Measurements from ENCODE around the gene THOC1. TPM values are rescaled to one million over a fixed set of nuclear protein-coding genes. Genes with fewer than 3 reads are reported as not detected.
A peak's percentile ranks its signal among the peaks of the same experiment; 100 is the strongest.

The THOC1 gene
- total and polyA plus RNA-seq, 2 of the 4 experiments (the other 2 are of a cell fraction): 13.3 to 15.8 TPM

- no TSS peak for BruUV-seq (replicated peaks)
- Histone ChIP-seq H4K91ac (ENCODE audit: insufficient read depth, low read depth, low read length) (no peak overlapping the region), H3K27me3 (ENCODE audit: control insufficient read depth, insufficient read depth, low read length) (no peaks in the 10 kb centered on the region), H3K9me1 (ENCODE audit: insufficient read depth, low read length) (no peaks in the 10 kb centered on the region), H2BK5ac (ENCODE audit: low read depth, low read length, poor library complexity, severe bottlenecking) (no peak overlapping the region), H3K79me1 (ENCODE audit: low read depth in 1 of 2, low read length in 2 of 2) (peaks cover 17 to 18% of the 10 kb centered on the region in 2 experiments), H4K5ac (ENCODE audit: low read depth, low read length) (no peak overlapping the region; the same call in 1 of the 2 replicates), H2AK9ac (replicated peaks; ENCODE audit: low read depth, low read length, poor library complexity) (no peak overlapping the region), H2AFZ (replicated peaks; ENCODE audit: low read length, poor library complexity) (no peak overlapping the region), H4K20me1 (ENCODE audit: insufficient read depth, low read length) (peaks cover 3% of the 10 kb centered on the region; the same call in 1 of the 2 replicates), H3K56ac (ENCODE audit: extremely low read depth, insufficient read depth, low read length) (no peak overlapping the region), H3K9ac (ENCODE audit: low read depth, low read length) (no peak overlapping the region), H3K36me3 (ENCODE audit: control insufficient read depth, insufficient read depth, low read length) (peaks cover 28% of the 10 kb centered on the region), H3K4me2 (ENCODE audit: low read depth, low read length) (no peak overlapping the region), H2BK120ac (ENCODE audit: low read depth, low read length) (no peak overlapping the region), H3K14ac (replicated peaks; ENCODE audit: low read depth, low read length) (no peak overlapping the region), H4K8ac (ENCODE audit: low read depth in 2 of 2, low read length in 2 of 2) (no peak overlapping the region; a peak in 1 of 4 replicates), H3K18ac (ENCODE audit: low read depth, low read length) (no peak overlapping the region), H3K4me1 (ENCODE audit: control insufficient read depth, insufficient read depth, low read length) (no peaks in the 10 kb centered on the region; the same call in 1 of the 2 replicates), H3K23ac (ENCODE audit: low read depth, low read length) (no peak overlapping the region), H2BK20ac (ENCODE audit: low read depth, low read length) (no peak overlapping the region), H3K27ac (ENCODE audit: insufficient read depth, low read length) (no peak overlapping the region), H3K4ac (ENCODE audit: low read depth, low read length) (no peak overlapping the region), H2BK15ac (ENCODE audit: low read depth, low read length) (no peak overlapping the region), H3K9me3 (ENCODE audit: control insufficient read depth, insufficient read depth, low read length) (no peaks in the 10 kb centered on the region), H3K4me3 (ENCODE audit: insufficient read depth, low read depth, low read length) (no peak overlapping the region), H2AK5ac (ENCODE audit: low read depth, low read length) (no peak overlapping the region)
- dilution Hi-C loops (cut with HindIII; ENCODE audit: low sequenced_read_pairs, unreplicated experiment): no loop called here
- no peak for DNase-seq
- POLR2A ChIA-PET (ENCODE audit: unreplicated experiment): no interaction called here
- no CpG with 5 or more reads among the region's 3 CpGs for WGBS, 2 experiments (ENCODE audit: extremely low coverage in 2 of 2, insufficient read length in 1 of 2)
- intact Hi-C loops (cut with micrococcal nuclease): no loop called here
- TF ChIP-seq POLR2A (IDR thresholded peaks at IDR 0.05; ENCODE audit: low read depth, low read length): no peak
- TF ChIP-seq MAZ (IDR thresholded peaks at IDR 0.05; ENCODE audit: borderline replicate concordance, low read depth, low read length): no peak
- TF ChIP-seq NFE2L2 (IDR thresholded peaks at IDR 0.05; ENCODE audit: low read depth, low read length): no peak
- CTCF ChIA-PET: no interaction called here
- ATAC-seq (ENCODE audit: low read depth): peak; percentile 60
- in situ Hi-C loops (cut with MboI; ENCODE audit: low sequenced_read_pairs): no loop called here
Measured at GRCh38 chr18:199214-199613, 68.6 kb downstream of the THOC1 start.
